ENCODE measurements around the gene CXXC5.

Gene CXXC5

DNA sequence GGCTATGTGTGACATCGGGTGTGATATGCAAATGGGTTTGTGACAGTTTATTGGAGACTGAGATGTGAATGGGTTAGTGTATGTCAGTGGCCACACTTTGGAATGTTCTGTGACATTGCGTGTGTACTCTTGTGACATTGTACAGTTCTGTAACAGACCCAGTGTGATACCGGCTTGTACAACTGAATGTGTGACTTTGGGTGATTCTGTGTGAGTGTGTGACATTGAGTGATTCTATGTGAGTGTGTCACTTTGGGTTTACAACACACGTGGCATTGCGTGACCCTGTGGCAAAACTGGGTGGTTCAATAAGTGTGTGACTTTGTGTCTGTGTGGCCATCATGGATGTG is 38.2 kb downstream of the CXXC5 start:
- TF ChIP-seq, protein P1, sequence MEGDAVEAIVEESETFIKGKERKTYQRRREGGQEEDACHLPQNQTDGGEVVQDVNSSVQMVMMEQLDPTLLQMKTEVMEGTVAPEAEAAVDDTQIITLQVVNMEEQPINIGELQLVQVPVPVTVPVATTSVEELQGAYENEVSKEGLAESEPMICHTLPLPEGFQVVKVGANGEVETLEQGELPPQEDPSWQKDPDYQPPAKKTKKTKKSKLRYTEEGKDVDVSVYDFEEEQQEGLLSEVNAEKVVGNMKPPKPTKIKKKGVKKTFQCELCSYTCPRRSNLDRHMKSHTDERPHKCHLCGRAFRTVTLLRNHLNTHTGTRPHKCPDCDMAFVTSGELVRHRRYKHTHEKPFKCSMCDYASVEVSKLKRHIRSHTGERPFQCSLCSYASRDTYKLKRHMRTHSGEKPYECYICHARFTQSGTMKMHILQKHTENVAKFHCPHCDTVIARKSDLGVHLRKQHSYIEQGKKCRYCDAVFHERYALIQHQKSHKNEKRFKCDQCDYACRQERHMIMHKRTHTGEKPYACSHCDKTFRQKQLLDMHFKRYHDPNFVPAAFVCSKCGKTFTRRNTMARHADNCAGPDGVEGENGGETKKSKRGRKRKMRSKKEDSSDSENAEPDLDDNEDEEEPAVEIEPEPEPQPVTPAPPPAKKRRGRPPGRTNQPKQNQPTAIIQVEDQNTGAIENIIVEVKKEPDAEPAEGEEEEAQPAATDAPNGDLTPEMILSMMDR (IDR thresholded peaks at IDR 0.05; ENCODE audit: control insufficient read depth, insufficient read depth, low read depth, low read length, missing control alignments): no peak
- no peak overlapping the region for H3K4me3 ChIP-seq (ENCODE audit: control insufficient read depth, low read depth, low read length)
- DNase-seq (ENCODE audit: low read depth): no peak

DNA sequence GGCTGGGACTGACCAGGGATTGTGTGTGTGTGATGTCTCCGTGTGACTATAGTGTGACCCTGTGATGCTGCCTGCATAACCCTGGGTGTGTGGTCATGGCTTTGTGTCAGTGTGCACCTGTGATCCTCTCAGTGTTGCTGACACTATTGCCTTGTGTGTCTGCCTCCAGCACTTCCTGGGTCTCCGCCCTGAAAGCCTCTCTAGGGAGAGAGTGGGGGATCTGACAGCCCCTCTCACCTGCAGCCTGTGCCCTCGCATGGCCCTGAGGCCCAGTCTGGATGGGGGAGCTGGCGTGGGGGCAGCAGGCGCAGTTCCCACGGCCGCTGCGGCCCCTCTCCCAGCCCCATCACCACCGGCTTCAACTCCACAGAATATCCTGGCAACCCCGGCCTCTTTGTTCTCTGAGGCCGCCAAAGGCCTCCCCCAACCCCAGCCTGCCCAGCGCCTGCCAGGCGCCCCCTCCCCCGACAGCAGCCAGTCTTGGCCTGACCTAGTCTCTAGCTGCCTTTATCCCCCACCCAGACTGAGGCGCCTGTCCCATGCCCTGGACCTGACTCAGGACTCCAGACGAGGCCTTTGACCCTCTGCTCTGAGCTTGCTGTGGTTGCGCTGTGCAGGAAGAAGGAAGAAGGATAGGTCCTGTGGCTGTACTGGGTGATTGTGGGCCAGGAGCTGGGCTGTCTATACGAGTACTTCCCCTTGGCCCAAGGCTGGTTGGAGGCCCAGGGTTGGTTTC is 38.7 kb downstream of the CXXC5 start:
- DNase-seq (ENCODE audit: low read depth): no peak
- TF ChIP-seq, protein P1 (IDR thresholded peaks at IDR 0.05; ENCODE audit: control insufficient read depth, insufficient read depth, low read depth, low read length, missing control alignments): no peak
- H3K4me3 ChIP-seq (ENCODE audit: control insufficient read depth, low read depth, low read length): no peak overlapping the region

DNA sequence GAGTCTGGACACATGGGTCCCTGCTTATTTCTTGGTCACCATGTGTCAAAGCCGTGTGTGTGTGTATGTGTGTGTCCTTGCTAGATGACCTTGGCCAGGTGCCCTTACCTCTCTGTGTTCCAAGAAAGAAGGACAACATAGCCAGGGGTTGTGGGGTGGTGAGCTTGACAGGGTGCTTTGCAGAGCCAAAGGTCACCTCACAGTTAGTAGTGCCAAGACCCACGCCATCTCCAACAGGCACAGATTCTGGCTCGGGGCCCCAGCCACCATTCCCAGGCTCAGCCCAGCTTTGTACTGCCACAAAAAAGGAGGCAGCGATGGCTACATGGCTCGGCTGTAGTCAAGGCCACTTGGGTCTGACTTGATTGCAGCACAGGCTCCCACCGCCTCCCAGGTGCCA is 39.5 kb downstream of the CXXC5 start:
- no peak for DNase-seq (ENCODE audit: low read depth)
- TF ChIP-seq, protein P1 (IDR thresholded peaks at IDR 0.05; ENCODE audit: control insufficient read depth, insufficient read depth, low read depth, low read length, missing control alignments): no peak
- H3K4me3 ChIP-seq (ENCODE audit: control insufficient read depth, low read depth, low read length): no peak overlapping the region

DNA sequence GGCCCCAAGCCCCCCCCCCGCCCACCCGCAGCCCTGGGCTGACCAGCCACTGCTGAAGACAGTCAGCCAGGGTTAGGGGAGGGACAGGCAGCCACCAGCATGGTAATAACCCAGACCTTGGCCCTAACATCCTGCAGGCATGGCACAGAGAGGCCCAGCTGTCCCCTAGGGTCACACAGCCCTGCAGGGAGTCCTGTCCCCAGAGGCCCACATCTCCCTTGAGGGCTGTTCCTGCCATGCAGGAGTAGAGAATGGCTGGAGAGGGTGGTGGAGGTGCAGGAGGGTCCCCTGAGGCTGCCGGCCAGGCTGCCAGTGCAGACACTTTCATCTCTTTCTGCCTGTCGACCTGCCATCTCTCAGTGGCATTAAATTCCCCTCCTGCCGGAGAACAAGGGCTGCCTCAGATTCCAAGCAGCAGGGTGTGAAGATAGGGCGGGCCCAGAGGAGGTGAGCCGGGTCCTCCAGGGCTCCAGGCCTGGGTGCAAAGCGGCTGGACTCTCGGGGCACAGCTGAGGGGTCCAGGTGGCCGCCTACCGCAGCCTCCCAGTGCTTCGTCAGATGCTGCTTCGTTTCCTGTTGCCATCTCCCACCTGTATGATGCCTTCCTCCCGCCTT is 40.0 kb downstream of the CXXC5 start:
- no peak overlapping the region for H3K4me3 ChIP-seq (ENCODE audit: control insufficient read depth, low read depth, low read length)
- DNase-seq (ENCODE audit: low read depth): no peak
- TF ChIP-seq, protein P1 (IDR thresholded peaks at IDR 0.05; ENCODE audit: control insufficient read depth, insufficient read depth, low read depth, low read length, missing control alignments): no peak

DNA sequence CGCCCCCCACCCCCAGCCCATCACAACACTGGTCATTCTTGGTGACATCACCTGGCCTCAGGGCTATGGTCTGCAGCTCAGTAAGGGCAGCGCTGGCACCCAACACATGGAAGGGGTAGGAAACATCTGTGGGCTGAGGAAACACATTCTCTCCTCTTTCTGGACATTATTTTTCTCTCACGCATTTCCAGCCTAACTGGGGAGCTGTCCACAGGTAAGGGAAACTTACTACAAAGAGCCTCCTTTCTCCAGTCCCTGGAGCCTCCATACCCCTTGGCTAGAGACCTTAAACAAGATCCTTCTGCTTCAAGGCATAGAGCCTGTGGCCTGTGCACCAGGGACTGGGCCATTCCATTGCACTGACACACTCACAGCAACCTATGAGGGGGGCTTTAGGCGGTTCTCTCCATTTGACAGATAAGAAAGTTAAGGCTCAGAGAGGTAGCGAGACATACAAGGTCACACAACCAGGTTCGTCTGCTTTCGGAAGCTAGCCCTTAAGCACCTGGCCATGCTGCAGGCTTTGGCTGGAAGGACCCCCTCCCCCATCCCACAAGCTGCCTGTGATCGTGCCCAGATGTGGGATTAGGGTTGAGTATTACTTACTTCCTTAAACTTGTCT is 40.7 kb downstream of the CXXC5 start:
- no peak overlapping the region for H3K4me3 ChIP-seq (ENCODE audit: control insufficient read depth, low read depth, low read length)
- DNase-seq (ENCODE audit: low read depth): no peak
- TF ChIP-seq, protein P1 (IDR thresholded peaks at IDR 0.05; ENCODE audit: control insufficient read depth, insufficient read depth, low read depth, low read length, missing control alignments): no peak

DNA sequence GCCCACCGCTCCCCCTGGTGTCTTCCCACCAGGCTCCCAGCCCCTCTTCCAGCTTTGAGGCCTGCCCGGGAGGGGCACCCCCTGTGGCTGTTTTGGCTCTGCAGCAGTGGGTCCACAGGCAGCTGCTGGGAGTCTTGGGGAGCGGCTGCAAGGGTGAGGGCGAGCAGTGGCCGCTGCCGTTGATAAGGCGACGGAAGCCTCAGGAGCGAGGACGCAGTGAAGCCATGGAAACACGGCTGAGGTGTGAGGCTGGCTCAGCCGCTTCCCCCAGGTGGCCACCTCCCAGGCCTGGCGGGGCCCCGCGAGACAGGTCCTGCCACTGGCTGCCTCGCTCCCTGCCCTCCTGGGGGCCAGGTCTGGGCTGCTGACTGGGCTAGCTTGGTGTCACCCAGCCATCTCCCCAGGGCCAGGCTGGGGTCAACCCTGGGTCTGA is 41.5 kb downstream of the CXXC5 start:
- no peak overlapping the region for H3K4me3 ChIP-seq (ENCODE audit: control insufficient read depth, low read depth, low read length)
- no peak for DNase-seq (ENCODE audit: low read depth)
- TF ChIP-seq, protein P1 (IDR thresholded peaks at IDR 0.05; ENCODE audit: control insufficient read depth, insufficient read depth, low read depth, low read length, missing control alignments): no peak

Data from AG09309 (cell line).